ENCODE results near the gene IGFLR1.
"Not testable (repeated sequence)": the region's sequence is repeated elsewhere in the genome, so short reads cannot be mapped to it uniquely, and the experiment has no call there.

Gene IGFLR1

DNA sequence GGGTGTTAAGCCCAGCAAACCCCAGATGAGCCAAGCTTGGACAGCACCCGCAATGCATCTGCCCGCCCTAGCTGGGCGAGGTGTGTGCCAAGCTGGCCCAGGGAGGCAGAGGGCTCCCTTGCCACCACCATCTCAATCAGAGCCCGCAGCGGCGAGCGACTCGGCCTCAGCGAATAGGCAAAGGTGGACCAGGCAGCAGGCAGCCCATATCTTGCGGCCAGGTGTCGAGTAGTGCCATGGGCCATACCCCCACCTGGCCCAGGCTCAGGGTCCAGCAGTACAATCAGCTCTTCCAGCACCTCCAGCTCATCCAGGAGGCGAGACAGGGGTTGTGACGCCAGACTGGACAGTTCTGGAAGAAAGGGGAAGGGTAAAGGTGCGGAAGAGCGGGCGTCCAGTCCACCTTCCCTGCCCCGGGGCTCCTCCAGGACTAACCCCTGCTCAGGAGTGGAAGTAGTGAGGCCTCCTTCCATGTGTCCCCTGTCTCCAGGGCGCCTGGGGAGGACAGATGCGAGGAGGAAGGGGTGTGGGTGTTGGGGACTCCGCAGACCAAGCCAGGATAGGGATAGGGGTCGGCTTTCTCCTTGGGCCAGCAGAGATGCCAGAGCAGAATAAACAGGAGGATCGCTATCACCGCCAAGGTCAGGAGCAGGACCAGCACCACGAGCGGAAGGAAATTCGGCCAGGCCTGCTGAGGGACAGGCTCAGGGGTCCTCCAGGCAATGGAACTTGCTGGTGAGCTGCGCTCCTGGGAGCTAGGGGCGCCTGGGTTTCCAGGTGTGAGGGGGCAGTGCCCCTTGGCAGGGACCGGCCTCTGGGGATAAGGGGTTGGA is 2.8 kb downstream of the IGFLR1 start:
- no peak for FAIRE-seq

DNA sequence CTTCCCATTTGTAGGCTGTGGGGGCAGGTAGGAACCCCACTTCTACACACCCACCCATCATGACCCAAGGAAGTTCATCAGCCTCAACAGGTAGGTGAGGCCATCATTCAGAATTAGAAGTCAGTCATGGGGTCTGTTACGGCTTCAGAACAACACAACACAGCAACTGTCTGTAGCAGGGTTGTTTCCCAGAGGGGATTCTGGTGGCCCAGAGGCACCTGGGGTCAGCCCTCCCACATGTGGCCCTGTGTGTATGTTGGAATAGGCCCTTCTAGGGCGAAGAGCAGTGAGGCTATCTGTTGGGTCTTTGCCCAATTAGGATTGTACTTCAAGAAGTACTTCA is 3.4 kb downstream of the IGFLR1 start:
- FAIRE-seq: no peak

DNA sequence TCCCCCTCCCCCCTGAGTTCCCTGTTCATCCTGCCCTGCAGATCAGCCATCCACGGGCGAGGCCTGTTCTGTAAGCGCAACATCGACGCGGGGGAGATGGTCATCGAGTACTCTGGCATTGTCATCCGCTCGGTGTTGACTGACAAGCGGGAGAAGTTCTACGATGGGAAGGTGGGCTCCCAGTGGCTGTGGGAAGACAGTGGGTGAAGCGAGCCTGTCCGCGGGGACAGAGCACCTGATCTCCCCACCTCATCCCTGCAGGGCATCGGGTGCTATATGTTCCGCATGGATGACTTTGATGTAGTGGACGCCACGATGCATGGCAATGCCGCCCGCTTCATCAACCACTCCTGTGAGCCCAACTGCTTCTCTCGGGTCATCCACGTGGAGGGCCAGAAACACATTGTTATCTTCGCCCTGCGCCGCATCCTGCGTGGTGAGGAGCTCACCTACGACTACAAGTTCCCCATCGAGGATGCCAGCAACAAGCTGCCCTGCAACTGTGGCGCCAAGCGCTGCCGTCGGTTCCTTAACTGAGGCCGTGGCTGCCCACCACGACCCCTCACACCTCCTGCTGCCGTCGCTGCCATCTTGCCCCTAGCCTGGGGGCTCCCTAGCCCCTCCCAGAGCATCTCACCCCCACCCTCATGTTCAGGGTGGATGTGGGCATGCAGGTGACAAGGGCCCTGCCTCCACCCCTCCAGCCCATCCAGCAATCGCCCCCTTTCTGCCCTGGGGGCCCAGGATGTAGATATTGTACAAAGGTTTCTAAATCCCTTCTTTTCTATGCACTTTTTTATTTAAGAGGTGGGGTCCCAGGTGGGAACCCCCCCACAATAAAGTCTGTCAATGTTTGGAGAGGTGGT is 4.0 kb downstream of the IGFLR1 start:
- FAIRE-seq: no peak

DNA sequence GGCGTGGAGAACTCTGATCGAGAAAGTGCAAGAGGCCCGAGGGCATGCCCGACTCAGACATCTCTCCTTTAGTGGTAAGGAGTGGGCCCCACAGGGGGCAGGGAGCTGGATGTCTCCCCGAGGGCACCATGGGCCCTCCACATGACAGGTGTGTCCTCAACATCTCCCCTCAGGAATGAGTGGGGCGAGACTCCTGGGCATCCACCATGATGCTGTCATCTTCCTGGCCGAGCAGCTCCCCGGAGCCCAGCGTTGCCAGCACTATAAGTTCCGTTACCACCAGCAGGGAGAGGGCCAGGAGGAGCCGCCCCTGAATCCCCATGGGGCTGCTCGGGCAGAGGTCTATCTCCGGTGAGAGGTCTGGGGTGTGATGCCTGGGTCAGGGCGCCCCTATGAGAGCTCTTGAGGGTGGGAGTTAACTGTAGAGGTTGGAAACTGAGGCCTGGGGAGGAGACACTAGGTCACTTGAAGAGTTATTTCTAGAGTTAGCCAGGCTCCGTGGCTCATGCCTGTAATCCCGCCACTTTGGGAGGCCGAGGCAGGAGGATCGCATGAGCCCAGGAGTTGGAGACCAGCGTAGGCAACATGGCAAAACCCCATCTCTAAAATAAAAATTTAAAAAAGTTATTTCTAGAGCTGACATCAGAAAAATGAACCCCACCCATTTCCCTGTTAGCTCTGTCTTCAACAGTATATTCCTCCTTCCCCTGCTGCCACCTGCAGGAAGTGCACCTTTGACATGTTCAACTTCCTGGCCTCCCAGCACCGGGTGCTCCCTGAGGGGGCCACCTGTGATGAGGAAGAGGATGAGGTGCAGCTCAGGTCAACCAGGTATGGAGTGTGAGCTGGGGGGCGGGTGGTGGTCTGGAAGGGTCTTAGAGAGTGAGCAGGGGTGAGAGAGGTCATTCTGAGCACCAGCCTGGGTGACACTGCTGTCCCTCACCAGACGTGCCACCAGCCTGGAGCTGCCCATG is 5.1 kb downstream of the IGFLR1 start:
- FAIRE-seq: no peak

DNA sequence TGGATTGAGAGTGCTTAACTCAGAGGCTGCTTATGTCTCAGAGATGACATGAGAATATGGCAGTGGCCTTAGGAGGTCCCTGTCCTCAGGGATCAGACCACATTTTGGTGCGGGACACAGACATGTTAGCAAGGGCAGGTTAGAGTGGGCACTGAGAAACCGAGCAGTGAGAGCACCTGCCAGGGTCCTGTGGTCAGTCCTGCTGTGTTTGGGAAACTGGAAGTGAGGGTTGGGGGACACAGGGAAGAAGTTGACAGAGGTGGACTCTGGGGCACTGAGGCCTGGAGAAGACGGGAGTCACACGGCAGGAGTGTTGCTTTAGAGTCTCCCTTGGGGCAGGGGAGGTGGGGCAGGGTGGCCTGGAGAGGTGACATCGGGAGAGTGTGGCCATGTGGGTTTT is 7.4 kb downstream of the IGFLR1 start:
- FAIRE-seq: no peak

DNA sequence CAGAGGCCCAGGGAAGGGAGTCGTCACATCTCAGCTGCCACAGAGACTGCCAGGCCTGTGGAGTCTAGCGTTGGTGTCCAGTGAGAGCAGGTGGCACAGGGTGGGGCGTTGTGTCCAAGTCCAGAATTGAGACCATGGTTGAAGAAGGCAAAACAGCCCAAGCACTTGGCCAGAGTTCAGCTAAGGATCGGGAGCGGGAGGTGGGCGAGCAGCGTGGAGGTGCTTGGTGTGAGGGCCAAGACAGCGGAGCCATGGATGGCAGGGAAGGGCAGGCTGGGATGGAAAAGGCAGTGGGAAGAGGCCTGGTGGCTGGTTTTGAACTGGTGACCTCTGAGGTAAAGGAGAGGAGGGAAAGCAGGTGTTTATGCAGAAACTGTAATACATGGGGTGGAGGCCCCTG is 8.0 kb downstream of the IGFLR1 start:
- FAIRE-seq: no peak

- no peak for FAIRE-seq
Measured at GRCh38 chr19:35733180-35734125, 8.8 kb downstream of the IGFLR1 start.

DNA sequence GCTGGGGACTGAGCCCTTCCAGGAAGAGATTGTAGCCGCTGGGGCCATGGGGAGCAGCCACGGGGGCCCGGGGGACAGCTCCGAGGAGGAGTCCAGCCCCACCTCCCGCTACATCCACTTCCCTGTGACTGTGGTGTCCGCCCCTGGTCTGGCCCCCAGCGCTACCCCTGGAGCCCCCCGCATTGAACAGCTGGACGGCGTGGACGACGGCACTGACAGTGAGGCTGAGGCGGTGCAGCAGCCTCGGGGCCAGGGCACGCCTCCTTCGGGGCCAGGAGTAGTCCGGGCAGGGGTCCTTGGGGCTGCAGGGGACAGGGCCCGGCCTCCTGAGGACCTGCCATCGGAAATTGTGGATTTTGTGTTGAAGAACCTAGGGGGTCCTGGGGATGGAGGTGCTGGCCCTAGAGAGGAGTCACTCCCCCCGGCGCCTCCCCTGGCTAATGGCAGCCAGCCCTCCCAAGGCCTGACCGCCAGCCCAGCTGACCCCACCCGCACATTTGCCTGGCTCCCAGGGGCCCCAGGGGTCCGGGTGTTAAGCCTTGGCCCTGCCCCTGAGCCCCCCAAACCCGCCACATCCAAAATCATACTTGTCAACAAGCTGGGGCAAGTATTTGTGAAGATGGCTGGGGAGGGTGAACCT is 9.6 kb downstream of the IGFLR1 start:
- FAIRE-seq: no peak

- no peak for FAIRE-seq
Measured at GRCh38 chr19:35731779-35732405, 10.4 kb downstream of the IGFLR1 start.

- FAIRE-seq: no peak
Measured at GRCh38 chr19:35731353-35731752, 10.9 kb downstream of the IGFLR1 start.

DNA sequence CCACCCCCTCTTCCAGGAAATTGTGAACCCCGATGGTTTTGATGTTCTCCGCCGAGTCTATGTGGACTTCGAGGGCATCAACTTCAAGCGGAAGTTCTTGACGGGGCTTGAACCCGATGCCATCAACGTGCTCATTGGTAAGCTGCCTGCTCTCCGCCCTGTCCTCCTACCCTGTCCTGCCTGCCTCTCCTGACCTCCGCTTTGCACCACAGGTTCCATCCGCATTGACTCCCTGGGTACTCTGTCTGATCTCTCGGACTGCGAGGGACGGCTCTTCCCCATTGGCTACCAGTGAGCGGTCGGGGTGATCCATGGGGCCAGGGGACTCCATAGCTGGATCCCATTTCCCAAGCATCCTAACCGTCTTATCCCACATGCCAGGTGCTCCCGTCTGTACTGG is 11.9 kb downstream of the IGFLR1 start:
- no peak for FAIRE-seq

GRCh38 chr19:35729763-35730162 is 12.5 kb downstream of the IGFLR1 start:
- FAIRE-seq: no peak

- FAIRE-seq: no peak
Measured at GRCh38 chr19:35729021-35729420, 13.2 kb downstream of the IGFLR1 start.

DNA sequence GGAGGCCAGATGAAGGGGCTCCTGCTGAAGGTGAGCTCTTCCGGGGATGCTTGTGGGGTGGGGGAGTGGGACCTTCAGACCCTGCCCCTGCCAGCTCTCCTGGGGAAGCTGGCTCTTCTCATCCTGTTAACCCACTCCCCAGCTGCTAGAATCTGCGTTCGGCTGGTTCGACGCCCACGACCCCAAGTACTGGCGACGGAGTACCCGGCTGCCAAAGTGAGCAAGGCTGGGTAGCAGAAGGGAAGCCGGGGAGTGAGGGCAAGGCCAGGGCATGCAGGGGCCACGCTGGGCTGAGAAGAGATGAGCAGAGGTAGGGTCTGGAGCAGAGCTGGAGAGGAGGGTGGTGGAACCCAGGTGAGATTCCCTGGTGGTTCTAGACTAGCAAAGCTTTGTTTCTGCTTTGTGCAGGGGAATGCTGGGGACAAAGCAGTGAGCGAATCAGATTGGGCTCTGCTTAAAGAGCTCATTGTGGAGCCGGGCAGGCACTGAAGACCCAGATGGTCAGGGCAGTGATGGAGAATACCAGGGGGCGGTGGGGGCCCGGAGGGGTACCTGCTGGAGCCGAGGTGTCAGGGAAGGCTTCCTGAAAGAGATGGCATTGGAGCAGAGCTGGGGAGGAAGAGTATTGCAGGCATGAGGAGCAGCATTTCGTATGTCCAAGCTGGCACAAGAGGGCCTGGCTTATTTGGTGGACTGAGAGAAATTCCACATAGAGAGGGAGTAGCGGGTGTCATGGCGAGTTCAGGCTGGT is 14.1 kb downstream of the IGFLR1 start:
- no peak for FAIRE-seq

DNA sequence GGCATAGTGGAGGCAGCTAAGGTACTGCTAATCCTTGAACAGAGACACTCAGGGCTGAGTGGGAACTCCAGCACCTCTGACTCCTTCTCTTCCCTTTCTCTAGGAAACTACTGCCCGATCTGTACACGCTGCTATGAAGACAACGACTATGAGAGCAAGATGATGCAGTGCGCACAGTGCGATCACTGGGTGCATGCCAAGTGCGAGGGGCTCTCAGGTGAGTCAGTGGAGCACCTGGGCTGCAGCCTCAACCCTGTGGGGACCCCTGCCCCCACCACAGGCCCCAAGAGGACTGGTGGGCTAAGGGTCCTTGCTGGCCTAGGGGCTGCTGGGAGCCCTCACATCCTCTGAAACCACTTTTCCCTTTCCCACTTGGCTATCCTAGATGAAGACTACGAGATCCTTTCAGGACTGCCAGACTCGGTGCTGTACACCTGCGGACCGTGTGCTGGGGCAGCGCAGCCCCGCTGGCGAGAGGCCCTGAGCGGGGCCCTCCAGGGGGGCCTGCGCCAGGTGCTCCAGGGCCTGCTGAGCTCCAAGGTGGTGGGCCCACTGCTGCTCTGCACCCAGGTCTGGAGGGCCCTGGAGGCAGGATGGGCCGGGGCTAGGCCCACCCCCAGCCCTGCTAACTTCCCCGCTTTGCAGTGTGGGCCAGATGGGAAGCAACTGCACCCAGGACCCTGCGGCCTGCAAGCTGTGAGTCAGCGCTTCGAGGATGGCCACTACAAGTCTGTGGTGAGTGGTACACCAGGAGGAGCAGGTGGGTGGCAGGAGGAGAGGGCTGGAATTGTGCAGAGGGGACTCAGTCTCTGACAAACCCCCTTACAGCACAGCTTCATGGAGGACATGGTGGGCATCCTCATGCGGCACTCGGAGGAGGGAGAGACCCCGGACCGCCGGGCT is 14.9 kb downstream of the IGFLR1 start:
- FAIRE-seq: no peak

DNA sequence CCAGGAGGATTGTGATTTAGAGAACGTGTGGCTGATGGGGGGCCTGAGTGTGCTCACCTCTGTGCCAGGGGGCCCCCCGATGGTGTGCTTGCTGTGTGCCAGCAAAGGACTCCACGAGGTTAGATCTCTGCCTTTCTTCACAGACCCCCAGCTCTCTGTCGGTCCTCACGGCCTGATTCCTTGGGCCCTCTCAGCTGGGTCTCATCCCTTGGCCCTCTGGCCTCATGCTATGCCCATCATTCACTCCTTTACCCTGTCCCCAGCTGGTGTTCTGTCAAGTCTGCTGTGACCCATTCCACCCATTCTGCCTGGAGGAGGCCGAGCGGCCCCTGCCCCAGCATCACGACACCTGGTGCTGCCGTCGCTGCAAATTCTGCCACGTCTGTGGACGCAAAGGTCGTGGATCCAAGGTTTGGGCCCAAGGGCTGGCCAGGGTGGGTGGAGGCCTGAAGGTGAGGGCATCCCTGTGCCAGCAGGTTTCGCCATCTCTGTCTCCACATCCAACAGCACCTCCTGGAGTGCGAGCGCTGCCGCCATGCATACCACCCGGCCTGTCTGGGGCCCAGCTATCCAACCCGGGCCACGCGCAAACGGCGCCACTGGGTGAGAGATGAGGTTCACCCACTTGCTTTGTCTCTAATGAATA is 16.9 kb downstream of the IGFLR1 start:
- FAIRE-seq: no peak

- no peak for FAIRE-seq
Measured at GRCh38 chr19:35724560-35724959, 17.7 kb downstream of the IGFLR1 start.

- not testable (repeated sequence) for FAIRE-seq
Measured at GRCh38 chr19:35724132-35724531, 18.1 kb downstream of the IGFLR1 start.

All from endometrium (tissue), 2 donors.